B cell (primary cell): ENCODE measurements around the gene SERINC5. TPM values are rescaled to one million over a fixed set of nuclear protein-coding genes. Genes with fewer than 3 reads are reported as not detected.

Experiments used
- ATAC-seq: fragments of 200-7000 bp; cut with Tn5 transposase; one replicate; pipeline ENCODE4 v1.10.0; 2021; ENCODE audit warnings: low read depth, mild to moderate bottlenecking, moderate number of reproducible peaks, moderate library complexity
- CTCF ChIA-PET: fragments of 350-600 bp; sonication (Branson Sonifier 250); formaldehyde crosslinking; loops from one replicate; lab custom pipeline; 2021; ENCODE audit warnings: antibody characterized with exemption, inconsistent platforms; lab: Charles Lee
- POLR2A ChIA-PET: fragments of 350-600 bp; sonication (Branson Sonifier 250); formaldehyde crosslinking; loops from one replicate; lab custom pipeline; 2021; ENCODE audit warnings: antibody characterized with exemption; lab: Charles Lee
- DNase-seq: peaks from one replicate; pipeline ENCODE4 v3.0.0; 2013
- H2AFZ ChIP-seq: 2 replicates; pipeline ENCODE4 v1.6.1; 2012; ENCODE audit warnings: mild to moderate bottlenecking, low read depth, low read length; ENCODE audit not compliant: insufficient read depth, poor library complexity, severe bottlenecking
- H3K27ac ChIP-seq, 2 donors: 1 replicate in 1 of 2; 2 replicates in 1 of 2; pipeline ENCODE4 v1.5.1; 2012 to 2013; ENCODE audit warnings: low read length in 2 of 2, mild to moderate bottlenecking in 2 of 2, moderate library complexity in 1 of 2
- H3K27me3 ChIP-seq, 4 experiments: fragments of 200-600 bp in 1 of 4; sonication (generic) in 1 of 4; replicated peaks in 1 of 4; 1 replicate in 2 of 4; 2 replicates in 2 of 4; pipeline versions ENCODE4 v1.6.1 to v1.7.0; 2013 to 2016; ENCODE audit warnings: low read length in 3 of 4, mild to moderate bottlenecking in 2 of 4, mixed read lengths in 1 of 4, moderate library complexity in 1 of 4; ENCODE audit not compliant: insufficient read depth in 4 of 4, control insufficient read depth in 3 of 4; ENCODE audit errors: control extremely low read depth in 1 of 4
- H3K36me3 ChIP-seq, 2 experiments: replicated peaks in 1 of 2; 1 replicate in 1 of 2; 2 replicates in 1 of 2; pipeline versions ENCODE4 v1.6.1 to v1.7.1; 2013; ENCODE audit warnings: low read length in 1 of 2; ENCODE audit not compliant: insufficient read depth in 2 of 2, control insufficient read depth in 1 of 2; ENCODE audit errors: control extremely low read depth in 1 of 2, extremely low read depth in 1 of 2
- H3K4me1 ChIP-seq, 2 donors: fragments of 200-600 bp in 1 of 2; sonication (generic) in 1 of 2; 1 replicate in 1 of 2; 2 replicates in 1 of 2; pipeline versions ENCODE4 v1.5.1 to v1.6.1; 2013 to 2017; ENCODE audit warnings: low read length in 2 of 2; ENCODE audit not compliant: control insufficient read depth in 2 of 2, insufficient read depth in 2 of 2
- H3K4me2 ChIP-seq: replicated peaks from 2 replicates; pipeline ENCODE3; 2012; ENCODE audit warnings: mild to moderate bottlenecking, low read depth, low read length; ENCODE audit not compliant: poor library complexity, severe bottlenecking
- H3K4me3 ChIP-seq, 5 experiments: fragments of 200-600 bp in 1 of 5; sonication (generic) in 1 of 5; 1 replicate in 3 of 5; 2 replicates in 2 of 5; pipeline versions ENCODE4 v1.5.1 to v1.7.0; 2011 to 2016; ENCODE audit warnings: low read length in 4 of 5, mild to moderate bottlenecking in 4 of 5, low read depth in 2 of 5, control low read depth in 1 of 5, moderate library complexity in 1 of 5; ENCODE audit not compliant: insufficient read depth in 1 of 5; ENCODE audit errors: control extremely low read depth in 1 of 5, extremely low read depth in 1 of 5
- H3K79me2 ChIP-seq: fragments of 200-600 bp; sonication (generic); one replicate; pipeline ENCODE4 v1.6.0; 2016; ENCODE audit warnings: low read length; ENCODE audit not compliant: control insufficient read depth, insufficient read depth
- H3K9ac ChIP-seq: fragments of 200-600 bp; sonication (generic); 2 replicates; pipeline ENCODE4 v1.6.1; 2017; ENCODE audit warnings: mild to moderate bottlenecking, low read length, moderate library complexity
- H3K9me3 ChIP-seq, 3 donors: one replicate each; pipeline versions ENCODE4 v1.6.1 to v1.7.1; 2013; ENCODE audit warnings: low read length in 2 of 3; ENCODE audit not compliant: control insufficient read depth in 2 of 3, insufficient read depth in 1 of 3; ENCODE audit errors: control extremely low read depth in 1 of 3
- H4K20me1 ChIP-seq: 2 replicates; pipeline ENCODE4 v1.6.0; 2012; ENCODE audit warnings: mild to moderate bottlenecking, low read length; ENCODE audit not compliant: insufficient read depth, control insufficient read depth, poor library complexity, severe bottlenecking
- H3K27ac Mint-ChIP-seq: one replicate; pipeline ENCODE4 v1.8.0; 2021; ENCODE audit warnings: mixed read lengths
- H3K27me3 Mint-ChIP-seq: one replicate; pipeline ENCODE4 v1.8.0; 2021; ENCODE audit warnings: mixed read lengths
- H3K4me1 Mint-ChIP-seq: one replicate; pipeline ENCODE4 v1.8.0; 2021; ENCODE audit warnings: mixed read lengths
- H3K4me3 Mint-ChIP-seq: one replicate; pipeline ENCODE4 v1.8.0; 2021; ENCODE audit warnings: mixed read lengths
- H3K9me3 Mint-ChIP-seq: one replicate; pipeline ENCODE4 v1.8.0; 2022; ENCODE audit warnings: mixed read lengths; ENCODE audit not compliant: insufficient read depth
- CTCF ChIP-seq: fragments of 200-600 bp; IDR thresholded peaks from one replicate; pipeline ENCODE4 v1.8.0; 2022; ENCODE audit warnings: antibody characterized with exemption, mild to moderate bottlenecking
- EZH2 ChIP-seq: IDR thresholded peaks from 2 replicates; pipeline ENCODE4 v1.6.1; 2012; ENCODE audit warnings: borderline replicate concordance, low read depth, mild to moderate bottlenecking, moderate library complexity, low read length; ENCODE audit not compliant: insufficient read depth, poor library complexity, severe bottlenecking
- WGBS: methylation state at CpG from one replicate; pipeline ENCODE4 v1.1.5; 2013; ENCODE audit warnings: missing lambda C conversion rate; ENCODE audit not compliant: insufficient coverage; 5-methylcytosine and 5-hydroxymethylcytosine counted together
- intact Hi-C: fragments of 100-400 bp; cut with micrococcal nuclease; formaldehyde crosslinking; loops from one replicate; pipeline ENCODE4 v1.10.0; 2022
- polyA plus RNA-seq: library from polyadenylated mRNA; depleted of rRNA; stranded (reverse); fragments of >200 nt; gene quantifications from 2 replicates; pipeline ENCODE4 v1.2.3, GENCODE V29; 2012
- total RNA-seq, 2 donors: library from RNA; stranded (reverse); fragments of 120-200 nt in 1 of 2; gene quantifications; 1 replicate in 1 of 2; 2 replicates in 1 of 2; pipeline versions ENCODE4 v1.2.3 to v1.2.4, GENCODE V29; 2013 to 2022

The SERINC5 gene
- total and polyA plus RNA-seq, 2 donors (not counting 1 experiment from before 2014, with no cell fraction given): 2.4 to 9.5 TPM

GRCh38 chr5:80077051-80077714, 178.7 kb downstream of the SERINC5 start:
- Histone ChIP-seq H3K9me3 (no peaks in the 10 kb centered on the region), H3K4me2 (no peak overlapping the region), H3K4me1 (no peaks in the 10 kb centered on the region), H3K4me3 (no peak overlapping the region), H4K20me1 (no peaks in the 10 kb centered on the region), H3K79me2 (no peaks in the 10 kb centered on the region), H3K27ac (no peak overlapping the region), H3K9ac (no peak overlapping the region), H3K36me3 (no peaks in the 10 kb centered on the region), H3K27me3 (no peaks in the 10 kb centered on the region), H2AFZ (no peak overlapping the region)
- WGBS: 89% methylated on average over 1 of the region's 3 CpGs
- intact Hi-C loops: no loop called here
- H3K9me3 Mint-ChIP-seq: no peaks in the 10 kb centered on the region
- no peak overlapping the region for H3K4me3 Mint-ChIP-seq
- DNase-seq: no peak
- TF ChIP-seq EZH2 (no peak), CTCF (no peak)
- H3K4me1 Mint-ChIP-seq: no peaks in the 10 kb centered on the region
- H3K27ac Mint-ChIP-seq: no peak overlapping the region
- ChIA-PET POLR2A (no interaction called here), CTCF (interaction anchor here (1.0 to 1.6 kb wide), 3 partner anchors 8 to 231 kb away, joined by 3 to 4 read pairs (median 3); no protein-coding TSS in a partner anchor)
- H3K27me3 Mint-ChIP-seq: no peaks in the 10 kb centered on the region
- no peak for ATAC-seq

DNA sequence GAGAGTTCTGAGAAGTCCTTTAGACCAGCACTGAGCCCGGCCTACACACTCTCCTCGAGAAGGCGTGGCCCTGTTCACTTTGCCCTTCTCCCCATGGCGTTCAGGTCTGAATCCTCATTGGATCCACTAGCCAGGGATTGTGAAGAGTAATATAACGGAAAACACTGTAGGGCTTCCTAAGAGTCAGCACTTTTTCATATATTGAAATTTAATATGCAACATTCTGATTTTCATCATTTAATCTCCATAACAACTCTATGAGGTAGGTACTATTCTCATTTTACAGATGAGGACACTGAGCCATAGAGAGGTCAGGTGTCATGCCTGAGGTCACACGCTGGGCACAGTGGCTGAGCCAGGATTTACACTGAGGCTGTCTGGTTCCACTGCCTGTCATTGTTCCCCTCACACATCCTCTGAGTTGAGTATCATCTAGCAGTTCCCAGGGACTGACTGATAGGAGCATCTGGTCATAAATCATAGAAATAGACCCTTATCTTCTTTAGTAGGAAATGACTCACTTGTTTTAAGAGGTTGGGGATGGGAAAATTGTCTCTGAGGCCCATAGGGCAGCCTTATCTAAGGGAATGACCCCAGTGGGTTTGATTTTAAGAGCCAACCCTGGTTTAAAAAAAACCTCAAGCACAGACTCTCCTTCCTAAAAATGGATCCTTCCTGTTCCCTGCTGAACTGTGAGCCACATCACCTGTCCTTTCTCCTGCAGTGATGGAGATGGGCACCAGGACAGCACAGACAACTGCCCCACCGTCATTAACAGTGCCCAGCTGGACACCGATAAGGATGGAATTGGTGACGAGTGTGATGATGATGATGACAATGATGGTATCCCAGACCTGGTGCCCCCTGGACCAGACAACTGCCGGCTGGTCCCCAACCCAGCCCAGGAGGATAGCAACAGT, 179.5 kb downstream of the SERINC5 start:
- H3K4me1 Mint-ChIP-seq: no peaks in the 10 kb centered on the region
- ChIA-PET CTCF (interaction anchor here (1.4 kb wide), 1 partner anchor 231 kb away, joined by 3 read pairs; no protein-coding TSS in a partner anchor), POLR2A (no interaction called here)
- Histone ChIP-seq H3K79me2 (no peaks in the 10 kb centered on the region), H2AFZ (no peak overlapping the region), H3K9me3 (no peaks in the 10 kb centered on the region), H4K20me1 (no peaks in the 10 kb centered on the region), H3K27me3 (no peaks in the 10 kb centered on the region), H3K4me2 (no peak overlapping the region), H3K4me3 (no peak overlapping the region), H3K27ac (no peak overlapping the region), H3K9ac (no peak overlapping the region), H3K4me1 (no peaks in the 10 kb centered on the region), H3K36me3 (no peaks in the 10 kb centered on the region)
- no peak for DNase-seq
- TF ChIP-seq EZH2 (no peak), CTCF (no peak)
- no peak overlapping the region for H3K4me3 Mint-ChIP-seq
- H3K27me3 Mint-ChIP-seq: no peaks in the 10 kb centered on the region
- no peaks in the 10 kb centered on the region for H3K9me3 Mint-ChIP-seq
- 91% methylated on average over 6 of the region's 10 CpGs for WGBS
- intact Hi-C loops: no loop called here
- no peak for ATAC-seq
- no peak overlapping the region for H3K27ac Mint-ChIP-seq
